GM12878 (cell line): Measurements from ENCODE around the gene FLOT1. TPM values are rescaled to one million over a fixed set of nuclear protein-coding genes. Genes with fewer than 3 reads are reported as not detected.

Source experiments
- BHLHE40 ChIP-seq, 2 experiments: fragments of 450-650 bp in 1 of 2; IDR thresholded peaks; 2 replicates each; pipeline ENCODE4 v1.6.1; 2011 to 2017; ENCODE audit warnings: low read depth in 2 of 2, borderline replicate concordance in 1 of 2, improper control_type of control experiment in 1 of 2, low read length in 1 of 2, mild to moderate bottlenecking in 1 of 2
- CHD1 ChIP-seq: IDR thresholded peaks from 2 replicates; pipeline ENCODE4 v1.6.1; 2012; ENCODE audit warnings: low read depth, low read length, improper control_type of control experiment
- FOXM1 ChIP-seq: IDR thresholded peaks from 2 replicates; pipeline ENCODE4 v1.6.1; 2012; ENCODE audit warnings: low read depth, mild to moderate bottlenecking, inconsistent platforms, low read length, moderate library complexity
- GATAD2B ChIP-seq: fragments of 450-650 bp; conservative IDR thresholded peaks from 2 replicates; pipeline ENCODE4 v1.6.1; 2017; ENCODE audit warnings: low read depth, mild to moderate bottlenecking, moderate library complexity
- IKZF1 ChIP-seq: fragments of 450-650 bp; conservative IDR thresholded peaks from 2 replicates; pipeline ENCODE4 v1.6.1; 2017; ENCODE audit warnings: antibody characterized with exemption, mild to moderate bottlenecking
- IKZF2 ChIP-seq, 2 experiments: fragments of 450-650 bp; IDR thresholded peaks; 2 replicates each; pipeline ENCODE4 v1.6.1; 2017; ENCODE audit warnings: mild to moderate bottlenecking in 2 of 2, moderate library complexity in 2 of 2
- KLF5 ChIP-seq: fragments of 450-650 bp; IDR thresholded peaks from 2 replicates; pipeline ENCODE4 v1.6.1; 2014; ENCODE audit warnings: mild to moderate bottlenecking; ENCODE audit not compliant: partially characterized antibody
- MEF2B ChIP-seq: fragments of 450-650 bp; IDR thresholded peaks from 2 replicates; pipeline ENCODE4 v1.6.1; 2018; ENCODE audit warnings: mild to moderate bottlenecking, moderate library complexity; ENCODE audit not compliant: partially characterized antibody, poor library complexity, severe bottlenecking
- MXI1 ChIP-seq: fragments of 150-350 bp; IDR thresholded peaks from 2 replicates; pipeline ENCODE4 v1.6.1; 2011; ENCODE audit warnings: low read depth, mild to moderate bottlenecking, inconsistent platforms, low read length, improper control_type of control experiment
- MYC ChIP-seq: IDR thresholded peaks from 2 replicates; pipeline ENCODE4 v1.6.1; 2011; ENCODE audit warnings: mild to moderate bottlenecking, low read length, moderate library complexity, inconsistent platforms; ENCODE audit not compliant: insufficient read depth, insufficient replicate concordance, insufficient read length, severe bottlenecking
- POLR2AphosphoS2 ChIP-seq: IDR thresholded peaks from 2 replicates; pipeline ENCODE4 v1.6.1; 2011; ENCODE audit warnings: low read depth, mild to moderate bottlenecking, low read length, improper control_type of control experiment, moderate library complexity
- RAD51 ChIP-seq: fragments of 450-650 bp; IDR thresholded peaks from 2 replicates; pipeline ENCODE4 v1.6.1; 2016; ENCODE audit warnings: moderate library complexity, mild to moderate bottlenecking, inconsistent platforms
- RCOR1 ChIP-seq: conservative IDR thresholded peaks from 2 replicates; pipeline ENCODE4 v1.6.1; 2012; ENCODE audit warnings: low read depth, low read length, improper control_type of control experiment
- SUZ12 ChIP-seq: fragments of 200-600 bp; sonication (generic); IDR thresholded peaks from one replicate; pipeline ENCODE4 v1.6.1; 2018; ENCODE audit warnings: antibody characterized with exemption, mild to moderate bottlenecking; ENCODE audit not compliant: unreplicated experiment
- YY1 ChIP-seq: IDR thresholded peaks from 2 replicates; pipeline ENCODE4 v1.6.1; 2011; ENCODE audit warnings: low read depth, mild to moderate bottlenecking, low read length
- ZNF384 ChIP-seq: IDR thresholded peaks from 2 replicates; pipeline ENCODE4 v1.6.1; 2012; ENCODE audit warnings: low read depth, mild to moderate bottlenecking, low read length, improper control_type of control experiment, borderline replicate concordance
- polyA plus RNA-seq, 11 experiments: library from polyadenylated mRNA; depleted of rRNA in 4 of 11; unstranded in 6 of 11; stranded (reverse) in 5 of 11; fragments of >200 nt; fragmentation: Nextera tagmentation in 4 of 11; fragmentation: Illumina TruSeq in 1 of 11; extraction: Ambion mirVana in 4 of 11; extraction: Trizol in 1 of 11; gene quantifications; 1 replicate in 1 of 11; 2 replicates in 10 of 11; pipeline versions ENCODE4 v1.2.1 to v1.2.3, GENCODE V29; 2011 to 2016; ENCODE audit warnings: inconsistent platforms in 2 of 11, missing spikeins in 2 of 11, low read depth in 1 of 11
- total RNA-seq, 4 experiments: library from RNA; depleted of rRNA in 3 of 4; stranded (reverse); fragments of >200 nt in 3 of 4; fragmentation: Illumina TruSeq in 1 of 4; extraction: Trizol in 1 of 4; gene quantifications; 2 replicates each; pipeline versions ENCODE4 v1.2.1 to v1.2.3, GENCODE V29; 2013 to 2021
- TF ChIP-seq, protein P1 (sequence below): fragments of 450-650 bp; formaldehyde crosslinking; IDR thresholded peaks from 2 replicates; pipeline ENCODE4 v1.4.0; 2020; ENCODE audit warnings: mild to moderate bottlenecking, moderate library complexity
- TF ChIP-seq, protein P2 (sequence below): fragments of 450-650 bp; IDR thresholded peaks from 2 replicates; pipeline ENCODE4 v1.6.1; 2016; ENCODE audit warnings: mild to moderate bottlenecking, moderate library complexity, borderline replicate concordance
- TF ChIP-seq, protein P3 (sequence below): fragments of 450-650 bp; IDR thresholded peaks from 2 replicates; pipeline ENCODE4 v1.6.1; 2016; ENCODE audit warnings: mild to moderate bottlenecking

FLOT1 gene
- total and polyA plus RNA-seq, 10 of the 15 experiments (the other 5 are each of a cell fraction or from before 2014, with no cell fraction given) = 12.3 to 153 (median 112) TPM

DNA sequence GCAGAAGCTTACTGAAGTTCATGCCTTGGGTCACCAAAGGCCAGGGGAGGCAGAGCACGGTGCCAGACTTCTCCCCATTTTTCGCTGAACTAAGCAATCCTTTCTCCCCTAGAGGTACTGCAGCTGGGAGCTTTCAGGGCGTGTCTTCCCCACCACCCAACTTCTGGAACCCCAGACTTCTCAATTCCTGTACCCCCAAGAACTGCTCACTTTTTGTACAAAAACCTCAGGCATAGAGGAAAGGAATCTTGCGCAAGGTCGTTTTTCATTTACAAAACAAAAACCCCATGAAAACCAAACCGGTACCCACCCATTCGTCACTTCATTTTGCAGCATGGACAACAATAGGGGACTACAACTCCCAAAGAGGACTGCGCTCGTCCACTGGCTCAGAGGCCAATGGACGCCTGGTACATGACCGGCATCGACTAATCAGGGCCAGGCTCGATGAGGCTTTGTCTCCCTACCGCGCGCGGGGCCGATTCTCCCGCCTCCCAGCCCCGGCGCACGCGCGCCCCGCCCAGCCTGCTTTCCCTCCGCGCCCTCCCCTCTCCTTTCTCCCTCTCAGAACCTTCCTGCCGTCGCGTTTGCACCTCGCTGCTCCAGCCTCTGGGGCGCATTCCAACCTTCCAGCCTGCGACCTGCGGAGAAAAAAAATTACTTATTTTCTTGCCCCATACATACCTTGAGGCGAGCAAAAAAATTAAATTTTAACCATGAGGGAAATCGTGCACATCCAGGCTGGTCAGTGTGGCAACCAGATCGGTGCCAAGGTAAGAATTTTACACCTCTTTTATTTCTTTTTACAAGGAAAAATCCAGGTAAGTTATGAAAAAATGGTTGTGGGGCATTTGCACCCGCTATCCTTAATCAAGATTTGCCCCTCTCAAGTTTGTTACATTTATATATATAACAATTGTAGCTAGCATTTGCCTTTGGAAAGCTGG is 22.4 kb downstream of the FLOT1 start, which contains the start of gene TUBB (continued):
- TF ChIP-seq, protein P1, sequence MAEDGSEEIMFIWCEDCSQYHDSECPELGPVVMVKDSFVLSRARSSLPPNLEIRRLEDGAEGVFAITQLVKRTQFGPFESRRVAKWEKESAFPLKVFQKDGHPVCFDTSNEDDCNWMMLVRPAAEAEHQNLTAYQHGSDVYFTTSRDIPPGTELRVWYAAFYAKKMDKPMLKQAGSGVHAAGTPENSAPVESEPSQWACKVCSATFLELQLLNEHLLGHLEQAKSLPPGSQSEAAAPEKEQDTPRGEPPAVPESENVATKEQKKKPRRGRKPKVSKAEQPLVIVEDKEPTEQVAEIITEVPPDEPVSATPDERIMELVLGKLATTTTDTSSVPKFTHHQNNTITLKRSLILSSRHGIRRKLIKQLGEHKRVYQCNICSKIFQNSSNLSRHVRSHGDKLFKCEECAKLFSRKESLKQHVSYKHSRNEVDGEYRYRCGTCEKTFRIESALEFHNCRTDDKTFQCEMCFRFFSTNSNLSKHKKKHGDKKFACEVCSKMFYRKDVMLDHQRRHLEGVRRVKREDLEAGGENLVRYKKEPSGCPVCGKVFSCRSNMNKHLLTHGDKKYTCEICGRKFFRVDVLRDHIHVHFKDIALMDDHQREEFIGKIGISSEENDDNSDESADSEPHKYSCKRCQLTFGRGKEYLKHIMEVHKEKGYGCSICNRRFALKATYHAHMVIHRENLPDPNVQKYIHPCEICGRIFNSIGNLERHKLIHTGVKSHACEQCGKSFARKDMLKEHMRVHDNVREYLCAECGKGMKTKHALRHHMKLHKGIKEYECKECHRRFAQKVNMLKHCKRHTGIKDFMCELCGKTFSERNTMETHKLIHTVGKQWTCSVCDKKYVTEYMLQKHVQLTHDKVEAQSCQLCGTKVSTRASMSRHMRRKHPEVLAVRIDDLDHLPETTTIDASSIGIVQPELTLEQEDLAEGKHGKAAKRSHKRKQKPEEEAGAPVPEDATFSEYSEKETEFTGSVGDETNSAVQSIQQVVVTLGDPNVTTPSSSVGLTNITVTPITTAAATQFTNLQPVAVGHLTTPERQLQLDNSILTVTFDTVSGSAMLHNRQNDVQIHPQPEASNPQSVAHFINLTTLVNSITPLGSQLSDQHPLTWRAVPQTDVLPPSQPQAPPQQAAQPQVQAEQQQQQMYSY (CRISPR knock-in tag) = no peak
- TF ChIP-seq SUZ12 = no peak
- peak; percentile 92 for TF ChIP-seq CHD1
- peak; percentile 69; the same call in 1 of the 2 replicates for TF ChIP-seq POLR2AphosphoS2
- peak; percentile 65 for TF ChIP-seq RAD51
- TF ChIP-seq FOXM1 = no peak
- peak; percentile 79 for TF ChIP-seq GATAD2B
- TF ChIP-seq MXI1 = peak; percentile 9; the same call in 1 of the 2 replicates
- TF ChIP-seq IKZF1 = peak; percentile 64
- TF ChIP-seq, protein P2, sequence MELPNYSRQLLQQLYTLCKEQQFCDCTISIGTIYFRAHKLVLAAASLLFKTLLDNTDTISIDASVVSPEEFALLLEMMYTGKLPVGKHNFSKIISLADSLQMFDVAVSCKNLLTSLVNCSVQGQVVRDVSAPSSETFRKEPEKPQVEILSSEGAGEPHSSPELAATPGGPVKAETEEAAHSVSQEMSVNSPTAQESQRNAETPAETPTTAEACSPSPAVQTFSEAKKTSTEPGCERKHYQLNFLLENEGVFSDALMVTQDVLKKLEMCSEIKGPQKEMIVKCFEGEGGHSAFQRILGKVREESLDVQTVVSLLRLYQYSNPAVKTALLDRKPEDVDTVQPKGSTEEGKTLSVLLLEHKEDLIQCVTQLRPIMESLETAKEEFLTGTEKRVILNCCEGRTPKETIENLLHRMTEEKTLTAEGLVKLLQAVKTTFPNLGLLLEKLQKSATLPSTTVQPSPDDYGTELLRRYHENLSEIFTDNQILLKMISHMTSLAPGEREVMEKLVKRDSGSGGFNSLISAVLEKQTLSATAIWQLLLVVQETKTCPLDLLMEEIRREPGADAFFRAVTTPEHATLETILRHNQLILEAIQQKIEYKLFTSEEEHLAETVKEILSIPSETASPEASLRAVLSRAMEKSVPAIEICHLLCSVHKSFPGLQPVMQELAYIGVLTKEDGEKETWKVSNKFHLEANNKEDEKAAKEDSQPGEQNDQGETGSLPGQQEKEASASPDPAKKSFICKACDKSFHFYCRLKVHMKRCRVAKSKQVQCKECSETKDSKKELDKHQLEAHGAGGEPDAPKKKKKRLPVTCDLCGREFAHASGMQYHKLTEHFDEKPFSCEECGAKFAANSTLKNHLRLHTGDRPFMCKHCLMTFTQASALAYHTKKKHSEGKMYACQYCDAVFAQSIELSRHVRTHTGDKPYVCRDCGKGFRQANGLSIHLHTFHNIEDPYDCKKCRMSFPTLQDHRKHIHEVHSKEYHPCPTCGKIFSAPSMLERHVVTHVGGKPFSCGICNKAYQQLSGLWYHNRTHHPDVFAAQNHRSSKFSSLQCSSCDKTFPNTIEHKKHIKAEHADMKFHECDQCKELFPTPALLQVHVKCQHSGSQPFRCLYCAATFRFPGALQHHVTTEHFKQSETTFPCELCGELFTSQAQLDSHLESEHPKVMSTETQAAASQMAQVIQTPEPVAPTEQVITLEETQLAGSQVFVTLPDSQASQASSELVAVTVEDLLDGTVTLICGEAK = no peak
- TF ChIP-seq BHLHE40 (IDR thresholded peaks at IDR 0.05; ENCODE audit: borderline replicate concordance in 1 of 2, low read depth in 2 of 2, low read length in 1 of 2) = peak; percentile 47 to 77; a peak in 1 of 4 replicates
- TF ChIP-seq IKZF2 (IDR thresholded peaks at IDR 0.05) = peak; percentile 19 to 53; a peak in 1 of 4 replicates
- no peak for TF ChIP-seq RCOR1
- no peak for TF ChIP-seq ZNF384
- TF ChIP-seq KLF5 = no peak
- TF ChIP-seq MEF2B = no peak
- TF ChIP-seq, protein P3, sequence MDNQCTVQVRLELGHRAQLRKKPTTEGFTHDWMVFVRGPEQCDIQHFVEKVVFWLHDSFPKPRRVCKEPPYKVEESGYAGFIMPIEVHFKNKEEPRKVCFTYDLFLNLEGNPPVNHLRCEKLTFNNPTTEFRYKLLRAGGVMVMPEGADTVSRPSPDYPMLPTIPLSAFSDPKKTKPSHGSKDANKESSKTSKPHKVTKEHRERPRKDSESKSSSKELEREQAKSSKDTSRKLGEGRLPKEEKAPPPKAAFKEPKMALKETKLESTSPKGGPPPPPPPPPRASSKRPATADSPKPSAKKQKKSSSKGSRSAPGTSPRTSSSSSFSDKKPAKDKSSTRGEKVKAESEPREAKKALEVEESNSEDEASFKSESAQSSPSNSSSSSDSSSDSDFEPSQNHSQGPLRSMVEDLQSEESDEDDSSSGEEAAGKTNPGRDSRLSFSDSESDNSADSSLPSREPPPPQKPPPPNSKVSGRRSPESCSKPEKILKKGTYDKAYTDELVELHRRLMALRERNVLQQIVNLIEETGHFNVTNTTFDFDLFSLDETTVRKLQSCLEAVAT = peak; percentile 94
- no peak for TF ChIP-seq MYC
- TF ChIP-seq YY1 = peak; percentile 88
